ENCODE results near the gene ATAD3C.

- TF ChIP-seq CTCF (conservative IDR thresholded peaks at IDR 0.05; ENCODE audit: low read depth, low read length) (no peak), EZH2phosphoT487 (IDR thresholded peaks at IDR 0.05; ENCODE audit: borderline replicate concordance, low read length) (no peak), EZH2 (IDR thresholded peaks at IDR 0.05; ENCODE audit: low read length, unreplicated experiment) (no peak)
Observed at GRCh38 chr1:1462318-1462966, 13.0 kb downstream of the ATAD3C start.

All from PC-3 (cell line).